ENCODE results near the gene CREB3L4. TPM values are rescaled to one million over a fixed set of nuclear protein-coding genes. Genes with fewer than 3 reads are reported as not detected.

CREB3L4 gene
- total and polyA plus RNA-seq, 4 donors: 4.4 to 10.3 (median 8.8) TPM

DNA sequence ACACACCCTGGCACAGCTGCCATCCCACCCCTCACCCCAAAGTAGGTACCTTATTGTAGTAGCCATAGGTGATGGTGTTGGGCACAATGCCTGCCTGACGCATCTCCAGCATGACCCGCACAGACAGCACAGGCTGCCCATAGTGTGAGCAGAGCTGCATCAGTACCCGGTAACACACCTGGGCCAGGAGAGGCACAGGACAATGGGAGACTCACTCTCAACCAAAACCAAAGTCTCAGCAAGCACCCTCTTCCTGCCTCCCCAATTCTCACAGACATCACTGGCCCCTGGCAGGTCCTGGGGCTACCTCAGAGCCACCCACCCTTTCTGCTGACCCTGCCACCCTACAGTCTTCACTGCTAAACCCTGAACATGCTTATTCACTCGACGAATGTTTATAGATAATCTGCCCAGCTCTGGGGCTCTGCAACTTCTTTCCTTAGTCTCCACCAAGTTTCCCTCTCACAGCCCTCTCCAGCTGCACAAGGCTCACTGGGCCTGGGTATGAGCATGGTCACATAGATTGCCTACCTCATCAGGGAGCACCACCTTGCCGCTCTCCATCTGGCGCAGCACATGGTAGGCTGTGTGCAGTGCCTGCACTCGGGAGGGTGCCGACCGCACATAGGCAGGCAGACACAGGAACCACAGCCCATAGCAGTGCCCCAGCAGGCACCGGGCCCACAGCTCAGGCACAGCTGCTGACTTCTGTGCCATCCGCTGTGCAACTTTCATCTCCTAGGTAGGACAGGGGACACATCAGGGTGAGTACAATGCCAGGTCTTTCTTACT is 31.5 kb upstream of the CREB3L4 start:
- H3K36me3 ChIP-seq (ENCODE audit: control insufficient read depth in 4 of 4, insufficient read depth in 3 of 4, low read depth in 1 of 4, low read length in 3 of 4): peaks cover 9 to 84% (median 50%) of the 10 kb centered on the region in 4 donors
- WGBS: 96% methylated on average over 12 of the region's 12 CpGs
- H3K9ac ChIP-seq (ENCODE audit: low read depth in 1 of 2, low read length in 2 of 2): no peak overlapping the region
- no peaks in the 10 kb centered on the region for H3K4me1 ChIP-seq (ENCODE audit: control insufficient read depth in 4 of 4, insufficient read depth in 4 of 4, low read length in 3 of 4)
- H3K4me3 ChIP-seq (ENCODE audit: low read depth in 1 of 3, low read length in 3 of 3): no peak overlapping the region
- TF ChIP-seq, protein P1, sequence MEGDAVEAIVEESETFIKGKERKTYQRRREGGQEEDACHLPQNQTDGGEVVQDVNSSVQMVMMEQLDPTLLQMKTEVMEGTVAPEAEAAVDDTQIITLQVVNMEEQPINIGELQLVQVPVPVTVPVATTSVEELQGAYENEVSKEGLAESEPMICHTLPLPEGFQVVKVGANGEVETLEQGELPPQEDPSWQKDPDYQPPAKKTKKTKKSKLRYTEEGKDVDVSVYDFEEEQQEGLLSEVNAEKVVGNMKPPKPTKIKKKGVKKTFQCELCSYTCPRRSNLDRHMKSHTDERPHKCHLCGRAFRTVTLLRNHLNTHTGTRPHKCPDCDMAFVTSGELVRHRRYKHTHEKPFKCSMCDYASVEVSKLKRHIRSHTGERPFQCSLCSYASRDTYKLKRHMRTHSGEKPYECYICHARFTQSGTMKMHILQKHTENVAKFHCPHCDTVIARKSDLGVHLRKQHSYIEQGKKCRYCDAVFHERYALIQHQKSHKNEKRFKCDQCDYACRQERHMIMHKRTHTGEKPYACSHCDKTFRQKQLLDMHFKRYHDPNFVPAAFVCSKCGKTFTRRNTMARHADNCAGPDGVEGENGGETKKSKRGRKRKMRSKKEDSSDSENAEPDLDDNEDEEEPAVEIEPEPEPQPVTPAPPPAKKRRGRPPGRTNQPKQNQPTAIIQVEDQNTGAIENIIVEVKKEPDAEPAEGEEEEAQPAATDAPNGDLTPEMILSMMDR (IDR thresholded peaks at IDR 0.05; ENCODE audit: low read depth, low read length, missing input control): no peak
- TF ChIP-seq RAD21 (IDR thresholded peaks at IDR 0.05) (no peak), NR2F2 (IDR thresholded peaks at IDR 0.05) (no peak), SP1 (IDR thresholded peaks at IDR 0.05) (no peak), TAF1 (conservative IDR thresholded peaks at IDR 0.05) (no peak), RXRA (IDR thresholded peaks at IDR 0.05) (no peak), HNF4A (conservative IDR thresholded peaks at IDR 0.05) (no peak), HNF4G (IDR thresholded peaks at IDR 0.05) (no peak), FOXA2 (IDR thresholded peaks at IDR 0.05) (no peak), JUND (IDR thresholded peaks at IDR 0.05) (no peak), FOXA1 (IDR thresholded peaks at IDR 0.05) (no peak)
- TF ChIP-seq, protein P2, sequence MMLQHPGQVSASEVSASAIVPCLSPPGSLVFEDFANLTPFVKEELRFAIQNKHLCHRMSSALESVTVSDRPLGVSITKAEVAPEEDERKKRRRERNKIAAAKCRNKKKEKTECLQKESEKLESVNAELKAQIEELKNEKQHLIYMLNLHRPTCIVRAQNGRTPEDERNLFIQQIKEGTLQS (IDR thresholded peaks at IDR 0.05): no peak
- H3K27ac ChIP-seq (ENCODE audit: low read depth in 1 of 2, low read length in 2 of 2): no peak overlapping the region
- no peaks in the 10 kb centered on the region for H3K9me3 ChIP-seq (ENCODE audit: control insufficient read depth in 4 of 4, low read length in 3 of 4)
- no peaks in the 10 kb centered on the region for H3K27me3 ChIP-seq (ENCODE audit: control insufficient read depth in 4 of 4, insufficient read depth in 4 of 4, low read length in 3 of 4)
- no peak for DNase-seq (ENCODE audit: low spot score)

DNA sequence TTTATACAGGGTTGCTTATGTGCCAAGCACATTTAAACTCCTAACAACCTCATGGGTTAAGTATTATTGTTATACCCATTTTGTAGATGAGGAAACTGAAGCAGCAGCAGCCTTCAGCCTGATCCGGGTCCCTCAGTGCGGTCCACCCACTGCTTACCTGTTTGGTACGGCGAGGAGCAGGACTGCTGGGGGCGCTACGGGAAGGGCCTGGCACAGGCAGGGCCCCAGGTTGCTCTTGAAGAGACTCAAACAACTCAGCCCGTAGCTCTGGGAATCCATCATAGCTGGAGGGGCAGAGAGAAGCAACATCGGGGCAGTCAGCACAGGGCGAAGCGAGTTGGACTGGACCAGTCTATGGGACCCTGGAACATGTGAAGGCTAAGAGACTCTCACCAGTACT is 30.4 kb upstream of the CREB3L4 start:
- no peak for DNase-seq (ENCODE audit: low spot score)
- Histone ChIP-seq H3K36me3 (ENCODE audit: control insufficient read depth in 4 of 4, insufficient read depth in 3 of 4, low read depth in 1 of 4, low read length in 3 of 4) (peaks cover 9 to 83% (median 49%) of the 10 kb centered on the region in 4 donors), H3K9me3 (ENCODE audit: control insufficient read depth in 4 of 4, low read length in 3 of 4) (no peaks in the 10 kb centered on the region), H3K4me1 (ENCODE audit: control insufficient read depth in 4 of 4, insufficient read depth in 4 of 4, low read length in 3 of 4) (no peaks in the 10 kb centered on the region), H3K4me3 (ENCODE audit: low read depth in 1 of 3, low read length in 3 of 3) (no peak overlapping the region), H3K9ac (ENCODE audit: low read depth in 1 of 2, low read length in 2 of 2) (no peak overlapping the region), H3K27ac (ENCODE audit: low read depth in 1 of 2, low read length in 2 of 2) (no peak overlapping the region), H3K27me3 (ENCODE audit: control insufficient read depth in 4 of 4, insufficient read depth in 4 of 4, low read length in 3 of 4) (no peaks in the 10 kb centered on the region)
- WGBS: 98% methylated on average over 10 of the region's 10 CpGs
- no peak for TF ChIP-seq HNF4G (IDR thresholded peaks at IDR 0.05)
- TF ChIP-seq, protein P3, sequence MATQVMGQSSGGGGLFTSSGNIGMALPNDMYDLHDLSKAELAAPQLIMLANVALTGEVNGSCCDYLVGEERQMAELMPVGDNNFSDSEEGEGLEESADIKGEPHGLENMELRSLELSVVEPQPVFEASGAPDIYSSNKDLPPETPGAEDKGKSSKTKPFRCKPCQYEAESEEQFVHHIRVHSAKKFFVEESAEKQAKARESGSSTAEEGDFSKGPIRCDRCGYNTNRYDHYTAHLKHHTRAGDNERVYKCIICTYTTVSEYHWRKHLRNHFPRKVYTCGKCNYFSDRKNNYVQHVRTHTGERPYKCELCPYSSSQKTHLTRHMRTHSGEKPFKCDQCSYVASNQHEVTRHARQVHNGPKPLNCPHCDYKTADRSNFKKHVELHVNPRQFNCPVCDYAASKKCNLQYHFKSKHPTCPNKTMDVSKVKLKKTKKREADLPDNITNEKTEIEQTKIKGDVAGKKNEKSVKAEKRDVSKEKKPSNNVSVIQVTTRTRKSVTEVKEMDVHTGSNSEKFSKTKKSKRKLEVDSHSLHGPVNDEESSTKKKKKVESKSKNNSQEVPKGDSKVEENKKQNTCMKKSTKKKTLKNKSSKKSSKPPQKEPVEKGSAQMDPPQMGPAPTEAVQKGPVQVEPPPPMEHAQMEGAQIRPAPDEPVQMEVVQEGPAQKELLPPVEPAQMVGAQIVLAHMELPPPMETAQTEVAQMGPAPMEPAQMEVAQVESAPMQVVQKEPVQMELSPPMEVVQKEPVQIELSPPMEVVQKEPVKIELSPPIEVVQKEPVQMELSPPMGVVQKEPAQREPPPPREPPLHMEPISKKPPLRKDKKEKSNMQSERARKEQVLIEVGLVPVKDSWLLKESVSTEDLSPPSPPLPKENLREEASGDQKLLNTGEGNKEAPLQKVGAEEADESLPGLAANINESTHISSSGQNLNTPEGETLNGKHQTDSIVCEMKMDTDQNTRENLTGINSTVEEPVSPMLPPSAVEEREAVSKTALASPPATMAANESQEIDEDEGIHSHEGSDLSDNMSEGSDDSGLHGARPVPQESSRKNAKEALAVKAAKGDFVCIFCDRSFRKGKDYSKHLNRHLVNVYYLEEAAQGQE (IDR thresholded peaks at IDR 0.05): no peak
- TF ChIP-seq, protein P2 (IDR thresholded peaks at IDR 0.05): no peak
- TF ChIP-seq TAF1 (conservative IDR thresholded peaks at IDR 0.05): no peak
- no peak for TF ChIP-seq NR2F2 (IDR thresholded peaks at IDR 0.05)
- TF ChIP-seq, protein P4, sequence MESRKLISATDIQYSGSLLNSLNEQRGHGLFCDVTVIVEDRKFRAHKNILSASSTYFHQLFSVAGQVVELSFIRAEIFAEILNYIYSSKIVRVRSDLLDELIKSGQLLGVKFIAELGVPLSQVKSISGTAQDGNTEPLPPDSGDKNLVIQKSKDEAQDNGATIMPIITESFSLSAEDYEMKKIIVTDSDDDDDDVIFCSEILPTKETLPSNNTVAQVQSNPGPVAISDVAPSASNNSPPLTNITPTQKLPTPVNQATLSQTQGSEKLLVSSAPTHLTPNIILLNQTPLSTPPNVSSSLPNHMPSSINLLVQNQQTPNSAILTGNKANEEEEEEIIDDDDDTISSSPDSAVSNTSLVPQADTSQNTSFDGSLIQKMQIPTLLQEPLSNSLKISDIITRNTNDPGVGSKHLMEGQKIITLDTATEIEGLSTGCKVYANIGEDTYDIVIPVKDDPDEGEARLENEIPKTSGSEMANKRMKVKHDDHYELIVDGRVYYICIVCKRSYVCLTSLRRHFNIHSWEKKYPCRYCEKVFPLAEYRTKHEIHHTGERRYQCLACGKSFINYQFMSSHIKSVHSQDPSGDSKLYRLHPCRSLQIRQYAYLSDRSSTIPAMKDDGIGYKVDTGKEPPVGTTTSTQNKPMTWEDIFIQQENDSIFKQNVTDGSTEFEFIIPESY (IDR thresholded peaks at IDR 0.05): no peak
- TF ChIP-seq, protein P5, sequence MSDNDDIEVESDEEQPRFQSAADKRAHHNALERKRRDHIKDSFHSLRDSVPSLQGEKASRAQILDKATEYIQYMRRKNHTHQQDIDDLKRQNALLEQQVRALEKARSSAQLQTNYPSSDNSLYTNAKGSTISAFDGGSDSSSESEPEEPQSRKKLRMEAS (IDR thresholded peaks at IDR 0.05): no peak
- no peak for TF ChIP-seq SP1 (IDR thresholded peaks at IDR 0.05)
